CD4-positive, alpha-beta T cell treated with Interleukin-17A for 1 hour (primary cell): ENCODE results near the gene BHLHE40.

Experiments
- DNase-seq: peaks from one replicate; pipeline ENCODE4 v3.0.0-alpha.2; 2020

Gene BHLHE40

DNA sequence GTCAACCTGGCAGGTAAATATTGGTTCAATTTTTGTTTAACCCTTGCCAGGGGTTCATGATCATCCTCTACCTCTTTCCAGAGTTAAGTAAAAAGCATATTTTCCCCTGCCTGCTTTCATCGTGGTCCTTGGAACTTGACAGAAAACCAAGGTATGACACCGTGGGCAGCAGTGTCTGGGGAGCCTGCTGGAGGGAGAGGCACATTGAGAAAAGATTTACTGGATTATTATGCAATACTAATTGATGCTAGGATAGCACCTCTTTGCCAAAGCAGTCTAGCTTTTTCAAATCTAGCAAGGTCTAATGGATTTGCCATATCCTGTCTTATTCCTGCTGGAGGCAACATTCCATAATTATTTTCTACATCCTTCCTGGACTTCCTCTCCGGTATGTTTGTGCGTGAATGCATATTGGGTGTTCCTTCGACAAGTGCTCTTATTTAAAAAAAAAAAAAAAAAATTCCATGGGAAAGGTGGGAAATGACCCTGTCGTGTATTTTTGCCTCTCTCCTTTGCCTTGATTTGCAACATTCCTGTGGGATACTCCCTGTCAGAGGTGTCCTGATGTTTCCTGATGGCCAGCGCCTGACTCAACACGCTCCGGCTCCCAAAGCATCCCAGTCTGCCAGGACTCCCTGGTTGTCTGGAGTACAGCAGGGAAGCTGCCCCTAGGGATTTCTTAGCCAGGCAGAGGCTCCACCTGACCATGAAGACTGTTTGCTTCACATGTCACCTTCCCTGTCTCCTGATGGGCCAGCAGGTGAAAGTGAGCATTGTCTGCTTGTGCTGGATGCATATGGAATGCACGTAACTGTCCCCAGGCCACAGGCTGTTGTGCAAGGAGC, 6.3 kb downstream of the BHLHE40 start:
- no peak for DNase-seq

GRCh38 chr3:4986175-4986781, 7.0 kb downstream of the BHLHE40 start:
- no peak for DNase-seq

DNA sequence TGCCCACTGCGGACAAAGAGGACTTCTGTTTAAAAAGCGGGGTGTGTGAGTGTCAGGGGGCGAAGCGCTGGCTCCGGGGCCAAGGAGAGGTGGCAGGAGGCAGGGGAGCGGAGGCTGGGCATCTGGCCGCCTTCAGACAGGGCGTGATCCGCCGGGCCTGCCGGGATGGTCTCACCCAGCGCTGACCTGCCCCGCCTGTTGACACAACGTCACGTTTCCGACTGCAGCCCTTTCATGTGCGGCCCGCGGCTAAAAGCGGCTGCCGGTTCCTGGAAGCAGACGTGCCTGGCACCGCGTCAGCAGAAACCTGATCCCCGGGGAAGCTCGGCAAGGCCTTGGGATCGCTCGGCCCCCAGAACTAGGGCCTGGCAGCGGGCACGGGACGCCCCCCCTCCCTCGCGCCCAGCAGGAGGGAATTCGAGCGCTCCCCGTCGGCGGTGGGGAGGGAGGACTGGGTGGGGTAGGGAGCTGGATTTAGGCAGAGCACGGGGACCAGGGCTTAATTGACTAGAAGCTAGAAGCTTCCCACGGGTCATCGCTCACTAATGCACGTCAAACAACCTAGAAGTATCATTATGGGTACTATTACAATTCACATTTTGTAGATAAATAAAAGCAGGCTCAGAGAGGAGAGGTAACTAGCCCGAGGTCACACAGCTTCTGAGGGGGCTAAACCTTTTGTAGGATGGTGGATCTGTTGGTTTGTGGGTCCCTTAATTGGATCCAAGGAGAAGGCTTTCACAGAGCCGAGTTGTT, 7.7 kb downstream of the BHLHE40 start:
- peak; percentile 83 for DNase-seq

- no peak for DNase-seq
Observed at GRCh38 chr3:4987538-4988296, 8.5 kb downstream of the BHLHE40 start.

- no peak for DNase-seq
Observed at GRCh38 chr3:4988983-4989834, 10.0 kb downstream of the BHLHE40 start.

- no peak for DNase-seq
Observed at GRCh38 chr3:4990069-4990468, 10.8 kb downstream of the BHLHE40 start.

DNA sequence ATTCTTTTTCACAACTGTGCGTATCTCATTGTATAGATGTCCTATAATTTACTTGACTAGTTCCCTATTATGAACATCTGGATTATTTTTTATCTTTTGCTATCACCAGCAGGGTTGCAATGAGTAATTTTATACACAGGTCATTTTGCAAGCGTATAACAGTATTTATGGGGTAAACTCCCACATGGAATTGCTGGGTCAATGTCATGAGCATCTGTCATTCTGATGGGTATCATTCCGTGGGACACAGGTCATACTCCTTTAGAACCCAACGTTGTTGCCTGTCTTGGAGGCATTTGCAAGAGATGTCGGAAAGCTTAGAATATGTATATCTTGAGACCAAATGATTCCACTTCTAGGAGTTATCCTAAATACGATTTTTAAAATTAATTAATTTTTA, 12.9 kb downstream of the BHLHE40 start:
- no peak for DNase-seq

- no peak for DNase-seq
Observed at GRCh38 chr3:4993276-4994143, 14.3 kb downstream of the BHLHE40 start.

- no peak for DNase-seq
Observed at GRCh38 chr3:4994144-4994730, 15.0 kb downstream of the BHLHE40 start.

DNA sequence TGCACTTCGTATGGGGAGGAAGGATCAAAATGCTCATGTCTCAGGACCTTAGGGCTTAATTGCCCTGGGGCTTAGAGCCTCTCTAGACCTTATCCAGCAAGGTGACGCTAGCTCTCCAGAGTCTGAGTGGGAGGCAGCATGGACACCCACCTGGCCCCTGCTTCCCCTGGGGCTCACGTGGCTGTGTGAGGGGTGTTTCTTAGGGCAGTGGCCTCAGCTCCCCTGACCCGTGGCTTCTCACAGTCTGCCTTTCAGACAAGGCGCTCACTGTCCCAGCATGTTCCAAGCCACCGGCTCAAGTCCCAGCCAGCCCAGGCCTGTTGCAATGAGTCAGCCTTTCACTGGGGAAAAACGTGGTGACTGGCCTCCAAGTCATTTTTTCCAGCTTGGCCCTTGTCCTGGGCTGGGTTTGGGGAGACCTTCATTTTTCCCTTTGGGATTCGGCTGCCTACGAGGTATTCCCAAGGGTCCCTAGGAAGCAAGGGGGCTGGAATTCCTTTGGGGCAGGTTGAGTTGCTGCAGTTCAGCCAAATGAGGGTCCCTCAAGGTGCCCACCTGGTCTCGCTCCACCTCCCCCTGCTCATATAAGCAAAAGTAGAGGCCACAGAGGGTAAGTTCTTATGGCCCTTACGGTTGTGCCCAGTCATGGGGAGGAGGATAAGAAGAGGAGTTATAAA, 15.7 kb downstream of the BHLHE40 start:
- no peak for DNase-seq

GRCh38 chr3:4995500-4996053, 16.3 kb downstream of the BHLHE40 start:
- no peak for DNase-seq

- DNase-seq: no peak
Observed at GRCh38 chr3:4996223-4996765, 17.1 kb downstream of the BHLHE40 start.

GRCh38 chr3:4996771-4997291, 17.6 kb downstream of the BHLHE40 start:
- no peak for DNase-seq

GRCh38 chr3:4997946-4998345, 18.7 kb downstream of the BHLHE40 start:
- DNase-seq: no peak

GRCh38 chr3:4999531-5000184, 20.4 kb downstream of the BHLHE40 start:
- DNase-seq: no peak

DNA sequence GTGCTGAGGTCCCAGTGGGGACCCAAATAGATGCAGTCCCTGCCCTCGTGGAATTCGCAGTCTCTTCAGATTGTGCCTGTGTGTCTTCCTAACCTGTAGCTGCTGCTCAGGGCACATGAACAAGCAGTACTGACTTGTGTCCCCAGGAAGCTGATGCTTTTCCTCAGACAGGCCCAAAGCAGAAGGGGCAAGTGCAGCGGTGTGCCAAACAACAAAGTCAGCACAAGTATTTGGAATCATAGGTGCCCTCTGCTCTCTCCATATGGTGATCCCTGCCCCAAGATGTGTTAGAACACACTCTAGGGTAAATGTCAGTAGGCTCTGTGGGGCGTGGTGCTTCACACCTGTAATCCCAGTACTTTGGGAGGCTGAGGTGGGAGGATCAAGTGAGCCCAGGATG, 21.9 kb downstream of the BHLHE40 start:
- DNase-seq: no peak

GRCh38 chr3:5001805-5002173, 22.6 kb downstream of the BHLHE40 start:
- no peak for DNase-seq

DNA sequence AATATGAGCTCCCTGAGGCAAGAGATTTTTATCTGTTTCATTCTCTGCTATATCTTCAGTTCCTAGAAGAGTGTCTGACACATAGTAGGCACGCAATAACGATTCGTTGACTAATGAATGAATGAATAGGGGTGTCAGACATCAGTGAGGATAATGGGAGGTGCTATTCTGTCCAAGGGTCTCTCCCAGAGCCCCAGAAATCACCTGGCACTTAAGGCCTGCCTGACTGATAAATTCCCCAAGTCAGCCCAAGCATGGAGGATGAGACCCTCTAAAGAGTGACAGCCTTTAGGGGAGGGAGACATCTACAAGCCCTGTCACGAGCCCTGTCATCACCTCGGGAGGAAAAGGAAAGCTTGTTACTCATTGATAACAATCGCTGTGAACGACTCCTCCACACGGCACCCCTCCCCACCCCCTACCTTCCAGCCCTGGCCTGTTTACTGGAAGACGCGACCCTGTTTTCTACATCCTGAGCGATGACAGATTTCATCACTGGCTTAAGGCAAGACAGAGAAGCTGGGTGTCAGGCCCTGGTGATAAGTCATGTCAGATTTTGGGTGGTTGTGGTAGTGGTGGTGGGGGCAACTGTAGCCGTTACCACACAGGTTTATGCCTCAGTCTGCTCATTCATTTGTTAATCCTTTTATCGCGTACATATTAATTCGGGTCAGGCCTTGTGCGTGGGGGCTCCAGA, 23.1 kb downstream of the BHLHE40 start:
- peak; percentile 76 for DNase-seq
